GM13976 (cell line): ENCODE results near the gene PLEKHM3.

Source experiments
- DNase-seq: peaks from one replicate; pipeline ENCODE4 v3.0.0; 2012; ENCODE audit warnings: low spot score
- CTCF ChIP-seq: IDR thresholded peaks from 2 replicates; pipeline ENCODE4 v1.5.1; 2012; ENCODE audit warnings: borderline replicate concordance, mild to moderate bottlenecking; ENCODE audit not compliant: insufficient read depth; ENCODE audit errors: extremely low read depth, missing control alignments, control extremely low read depth
- in situ Hi-C: fragments of 300-500 bp; cut with MboI; formaldehyde crosslinking; loops from one replicate; pipeline ENCODE4 v1.12.0; 2022; ENCODE audit warnings: low sequenced_read_pairs, mixed read lengths, inconsistent platforms; ENCODE audit not compliant: unreplicated experiment

The PLEKHM3 gene

GRCh38 chr2:207937823-207938222, 87.5 kb downstream of the PLEKHM3 start:
- DNase-seq = no peak
- in situ Hi-C loops = no loop called here

GRCh38 chr2:207937253-207937652, 88.1 kb downstream of the PLEKHM3 start:
- no peak for TF ChIP-seq CTCF
- DNase-seq = no peak
- in situ Hi-C loops = no loop called here

More at GRCh38 chr2:207937823-207938222, 87.5 kb downstream of the PLEKHM3 start:
- no peak for TF ChIP-seq CTCF

- no peak for TF ChIP-seq CTCF
- DNase-seq = no peak
- in situ Hi-C loops = no loop called here
Measured at GRCh38 chr2:207936380-207936779, 88.9 kb downstream of the PLEKHM3 start.

GRCh38 chr2:207935991-207936370, 89.3 kb downstream of the PLEKHM3 start:
- no peak for TF ChIP-seq CTCF
- in situ Hi-C loops = no loop called here
- no peak for DNase-seq

- in situ Hi-C loops = no loop called here
- DNase-seq = no peak
- TF ChIP-seq CTCF = no peak
Measured at GRCh38 chr2:207935121-207935990, 90.0 kb downstream of the PLEKHM3 start.

GRCh38 chr2:207934720-207935119, 90.6 kb downstream of the PLEKHM3 start:
- in situ Hi-C loops = no loop called here
- TF ChIP-seq CTCF = no peak
- DNase-seq = no peak

- TF ChIP-seq CTCF = no peak
- no peak for DNase-seq
- in situ Hi-C loops = no loop called here
Measured at GRCh38 chr2:207933396-207934065, 91.8 kb downstream of the PLEKHM3 start.
